ENCODE data around the gene NEURL1B.

NEURL1B gene

DNA sequence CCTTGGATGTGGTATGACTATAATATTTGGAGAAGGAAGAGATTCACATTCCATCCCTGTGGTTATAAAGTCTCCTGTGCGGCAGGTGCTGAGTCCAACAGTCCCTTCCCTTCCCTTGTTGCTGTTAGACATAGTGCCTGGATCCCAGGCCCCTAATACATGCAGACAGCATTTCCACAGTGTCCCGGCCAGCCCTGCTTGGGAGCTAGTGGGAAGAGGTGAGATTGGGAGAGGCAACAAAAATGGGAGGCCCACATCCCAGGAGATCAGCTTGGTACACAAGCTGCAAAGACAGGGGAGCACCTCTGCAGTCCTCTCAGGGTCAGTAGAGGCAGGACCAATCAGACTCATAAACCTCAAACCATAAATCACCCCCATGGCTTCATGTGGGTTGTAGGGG lies 3.3 kb upstream of the NEURL1B start:
- TF ChIP-seq, protein P1, sequence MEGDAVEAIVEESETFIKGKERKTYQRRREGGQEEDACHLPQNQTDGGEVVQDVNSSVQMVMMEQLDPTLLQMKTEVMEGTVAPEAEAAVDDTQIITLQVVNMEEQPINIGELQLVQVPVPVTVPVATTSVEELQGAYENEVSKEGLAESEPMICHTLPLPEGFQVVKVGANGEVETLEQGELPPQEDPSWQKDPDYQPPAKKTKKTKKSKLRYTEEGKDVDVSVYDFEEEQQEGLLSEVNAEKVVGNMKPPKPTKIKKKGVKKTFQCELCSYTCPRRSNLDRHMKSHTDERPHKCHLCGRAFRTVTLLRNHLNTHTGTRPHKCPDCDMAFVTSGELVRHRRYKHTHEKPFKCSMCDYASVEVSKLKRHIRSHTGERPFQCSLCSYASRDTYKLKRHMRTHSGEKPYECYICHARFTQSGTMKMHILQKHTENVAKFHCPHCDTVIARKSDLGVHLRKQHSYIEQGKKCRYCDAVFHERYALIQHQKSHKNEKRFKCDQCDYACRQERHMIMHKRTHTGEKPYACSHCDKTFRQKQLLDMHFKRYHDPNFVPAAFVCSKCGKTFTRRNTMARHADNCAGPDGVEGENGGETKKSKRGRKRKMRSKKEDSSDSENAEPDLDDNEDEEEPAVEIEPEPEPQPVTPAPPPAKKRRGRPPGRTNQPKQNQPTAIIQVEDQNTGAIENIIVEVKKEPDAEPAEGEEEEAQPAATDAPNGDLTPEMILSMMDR (IDR thresholded peaks at IDR 0.05; ENCODE audit: low read depth, low read length): no peak
- Histone ChIP-seq H3K4me3 (ENCODE audit: low read depth, low read length) (no peak overlapping the region), H3K9me3 (ENCODE audit: severe bottlenecking) (no peaks in the 10 kb centered on the region), H3K36me3 (peaks cover 3% of the 10 kb centered on the region; the same call in 1 of the 2 replicates), H3K27me3 (ENCODE audit: insufficient read depth, low read depth, severe bottlenecking) (no peaks in the 10 kb centered on the region), H3K27ac (no peak overlapping the region)
- no peak for DNase-seq

DNA sequence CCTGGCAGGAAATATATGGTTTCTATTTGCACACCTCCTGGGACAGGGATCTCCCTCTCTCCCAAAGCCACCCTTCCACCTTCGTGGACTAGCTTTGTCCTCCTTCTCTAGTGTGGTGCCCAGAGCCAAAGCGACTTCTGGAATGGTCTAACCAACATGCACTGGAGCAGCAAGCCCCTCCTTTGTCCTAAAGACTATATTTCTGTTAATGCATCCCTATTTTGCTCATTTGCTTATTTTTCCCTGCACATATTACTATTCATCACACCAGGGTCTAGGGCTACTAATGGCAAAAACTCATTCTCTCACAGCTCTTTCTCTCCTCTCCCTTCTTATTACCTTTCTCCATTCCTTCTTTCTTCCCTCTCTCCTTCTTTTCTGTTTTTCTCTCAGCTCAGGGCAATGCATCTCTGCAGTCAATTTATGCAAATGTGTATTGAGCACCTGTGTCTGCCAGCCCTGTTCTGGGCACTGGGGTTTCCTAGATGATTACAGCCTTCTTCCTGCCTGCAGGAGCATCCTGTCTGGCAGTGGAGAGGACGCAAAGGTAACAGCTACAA lies 2.8 kb upstream of the NEURL1B start:
- Histone ChIP-seq H3K36me3 (peaks cover 3% of the 10 kb centered on the region), H3K9me3 (ENCODE audit: severe bottlenecking) (no peaks in the 10 kb centered on the region), H3K27ac (no peak overlapping the region), H3K4me3 (ENCODE audit: low read depth, low read length) (no peak overlapping the region), H3K27me3 (ENCODE audit: insufficient read depth, low read depth, severe bottlenecking) (no peaks in the 10 kb centered on the region)
- no peak for DNase-seq
- TF ChIP-seq, protein P1 (IDR thresholded peaks at IDR 0.05; ENCODE audit: low read depth, low read length): no peak

DNA sequence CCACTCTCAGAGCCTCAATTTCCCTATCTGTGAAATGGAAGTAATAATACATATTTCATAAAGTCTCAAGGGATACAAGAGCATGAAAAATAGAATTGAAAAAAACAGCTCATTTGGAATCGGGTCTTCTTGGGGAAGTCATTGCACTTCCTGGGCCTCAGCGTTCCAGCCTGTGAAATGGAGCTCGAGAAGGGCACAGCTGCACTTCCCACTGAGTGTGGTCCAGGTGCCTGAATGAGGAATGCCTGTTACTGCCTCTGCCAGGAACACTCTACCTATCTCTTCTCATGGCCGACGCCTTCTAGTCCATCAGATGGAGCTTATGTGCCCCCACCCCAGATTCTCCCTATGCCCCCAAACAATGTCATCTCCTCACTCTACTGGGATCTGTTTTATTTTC lies 924 bp upstream of the NEURL1B start:
- no peaks in the 10 kb centered on the region for H3K27me3 ChIP-seq (ENCODE audit: insufficient read depth, low read depth, severe bottlenecking)
- H3K36me3 ChIP-seq: peaks cover 8% of the 10 kb centered on the region
- H3K27ac ChIP-seq: peak overlapping the region; percentile 74
- no peaks in the 10 kb centered on the region for H3K9me3 ChIP-seq (ENCODE audit: severe bottlenecking)
- TF ChIP-seq, protein P1 (IDR thresholded peaks at IDR 0.05; ENCODE audit: low read depth, low read length): no peak
- no peak overlapping the region; the same call in 1 of the 2 replicates for H3K4me3 ChIP-seq (ENCODE audit: low read depth, low read length)
- no peak for DNase-seq

DNA sequence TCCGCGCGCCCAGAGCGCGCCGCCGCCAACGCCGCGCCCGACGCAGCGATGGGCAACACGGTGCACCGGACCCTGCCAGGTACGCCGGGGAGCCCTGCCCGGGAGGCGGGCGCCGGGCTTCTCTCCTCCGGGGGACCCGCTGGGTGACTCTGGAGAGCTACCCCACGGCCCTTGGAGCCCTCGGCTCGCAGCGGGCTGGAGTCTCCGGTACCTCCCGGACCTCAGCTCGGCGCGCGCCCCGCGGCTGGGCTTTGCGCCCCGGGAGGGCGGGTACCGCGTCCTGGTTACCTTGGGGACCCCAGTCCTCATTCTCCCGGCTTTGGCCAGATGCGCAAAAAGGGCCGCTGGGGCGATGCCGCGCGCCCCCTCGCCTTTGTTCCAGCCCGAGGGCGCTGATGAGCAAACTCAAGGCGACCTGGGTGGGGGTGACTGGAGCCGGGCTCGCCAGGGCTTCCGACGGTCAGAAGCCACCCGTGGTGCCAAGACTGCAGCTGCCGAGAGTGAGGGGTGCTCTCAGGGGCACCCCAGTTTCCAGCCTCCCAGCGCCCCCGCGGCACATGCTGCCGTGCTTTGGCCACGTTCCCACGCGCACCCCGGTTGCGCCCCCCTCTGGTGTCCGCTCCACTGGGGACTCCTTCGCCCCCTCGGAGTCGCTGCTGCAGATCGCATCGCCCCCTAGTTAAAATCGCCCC lies 442 bp downstream of the NEURL1B start:
- DNase-seq: peak; percentile 58
- peaks cover 17% of the 10 kb centered on the region for H3K36me3 ChIP-seq
- TF ChIP-seq, protein P1 (IDR thresholded peaks at IDR 0.05; ENCODE audit: low read depth, low read length): peak; percentile 60
- H3K4me3 ChIP-seq (ENCODE audit: low read depth, low read length): peak overlapping the region; percentile 86
- H3K27me3 ChIP-seq (ENCODE audit: insufficient read depth, low read depth, severe bottlenecking): no peaks in the 10 kb centered on the region
- H3K27ac ChIP-seq: peak overlapping the region; percentile 83
- no peaks in the 10 kb centered on the region for H3K9me3 ChIP-seq (ENCODE audit: severe bottlenecking)

DNA sequence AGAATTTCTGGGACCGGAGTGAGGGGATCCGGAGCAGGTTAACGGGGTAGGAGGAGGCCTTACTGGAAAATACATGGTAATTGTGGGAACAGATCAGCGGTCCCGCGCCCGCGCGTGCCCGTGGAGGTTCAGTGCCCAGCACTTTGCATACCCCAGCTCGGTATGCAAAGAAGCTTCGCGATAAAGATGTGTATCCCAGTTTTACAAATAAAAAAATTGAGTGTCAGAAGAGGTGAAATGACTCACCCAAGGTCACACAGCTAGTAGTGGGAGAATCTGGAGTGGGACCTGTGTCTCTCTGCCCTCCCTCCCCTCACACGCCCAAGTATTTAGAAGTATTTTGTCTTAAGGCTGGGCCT lies 967 bp downstream of the NEURL1B start:
- TF ChIP-seq, protein P1 (IDR thresholded peaks at IDR 0.05; ENCODE audit: low read depth, low read length): no peak
- H3K36me3 ChIP-seq: peaks cover 17% of the 10 kb centered on the region
- peak overlapping the region; percentile 83; the same call in 1 of the 2 replicates for H3K27ac ChIP-seq

More for the DNA sequence above, 967 bp downstream of the NEURL1B start:
- no peaks in the 10 kb centered on the region for H3K27me3 ChIP-seq (ENCODE audit: insufficient read depth, low read depth, severe bottlenecking)
- H3K4me3 ChIP-seq (ENCODE audit: low read depth, low read length): peak overlapping the region; percentile 86
- no peaks in the 10 kb centered on the region for H3K9me3 ChIP-seq (ENCODE audit: severe bottlenecking)
- DNase-seq: no peak
